Forelimb muscle (tissue), 1 donor: ENCODE results near the gene HNRNPC. TPM values are rescaled to one million over a fixed set of nuclear protein-coding genes. Genes with fewer than 3 reads are reported as not detected.
"Not testable (repeated sequence)": the region's sequence is repeated elsewhere in the genome, so short reads cannot be mapped to it uniquely, and the experiment has no call there.

Experiments
- DNase-seq: peaks from one replicate; pipeline ENCODE4 v3.0.0-alpha.2; 2013; ENCODE audit warnings: low read depth
- polyA plus RNA-seq: library from polyadenylated mRNA; unstranded; fragments of 120-200 nt; gene quantifications from one replicate; pipeline ENCODE4 v1.2.1, GENCODE V29; 2013; ENCODE audit not compliant: insufficient read length

HNRNPC gene
- polyA plus RNA-seq, 1 donor: 401 TPM

GRCh38 chr14:21212824-21213223 is 56.4 kb downstream of the HNRNPC start:
- DNase-seq: not testable (repeated sequence)

DNA sequence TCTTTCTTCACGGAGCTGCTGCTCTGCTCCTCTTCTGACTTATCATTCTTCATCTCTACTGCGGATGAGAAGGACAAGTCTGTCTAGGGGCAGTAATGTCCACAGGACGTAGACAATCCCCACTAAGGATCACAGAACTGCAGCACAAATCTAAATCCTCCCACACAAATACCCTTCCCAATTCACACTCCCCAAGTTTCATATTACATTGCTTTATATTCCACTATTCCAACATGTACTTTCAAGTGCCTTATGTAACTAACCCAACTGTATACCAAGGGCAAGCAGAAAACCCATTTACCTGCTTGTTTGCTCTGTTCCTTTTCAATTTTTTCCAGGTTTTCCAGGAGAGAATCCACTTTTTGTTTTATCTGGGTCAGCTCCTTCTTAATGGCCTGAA is 57.7 kb downstream of the HNRNPC start:
- DNase-seq: no peak

GRCh38 chr14:21210023-21210422 is 59.2 kb downstream of the HNRNPC start:
- DNase-seq: no peak

GRCh38 chr14:21209185-21209584 is 60.1 kb downstream of the HNRNPC start:
- no peak for DNase-seq

DNA sequence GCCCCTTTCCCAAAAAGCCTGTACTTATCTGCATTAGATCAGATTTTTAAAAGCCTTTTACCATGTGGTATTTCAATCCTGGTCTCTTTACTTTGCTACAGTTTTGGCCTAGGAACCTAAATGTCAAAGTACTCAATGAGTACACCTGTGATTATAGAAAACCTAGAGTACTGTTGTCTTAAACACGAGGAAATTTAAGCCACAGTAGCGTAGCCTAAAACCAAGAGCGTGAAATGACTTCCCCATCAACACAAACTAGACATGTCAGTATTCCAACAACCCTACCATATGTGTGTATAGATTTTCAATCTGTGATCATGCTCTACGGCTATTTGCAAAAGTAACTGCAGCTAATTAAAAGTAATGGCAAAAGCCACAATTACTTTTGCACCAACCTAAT is 60.7 kb downstream of the HNRNPC start:
- no peak for DNase-seq

GRCh38 chr14:21206753-21207684 is 62.2 kb downstream of the HNRNPC start:
- DNase-seq: no peak

DNA sequence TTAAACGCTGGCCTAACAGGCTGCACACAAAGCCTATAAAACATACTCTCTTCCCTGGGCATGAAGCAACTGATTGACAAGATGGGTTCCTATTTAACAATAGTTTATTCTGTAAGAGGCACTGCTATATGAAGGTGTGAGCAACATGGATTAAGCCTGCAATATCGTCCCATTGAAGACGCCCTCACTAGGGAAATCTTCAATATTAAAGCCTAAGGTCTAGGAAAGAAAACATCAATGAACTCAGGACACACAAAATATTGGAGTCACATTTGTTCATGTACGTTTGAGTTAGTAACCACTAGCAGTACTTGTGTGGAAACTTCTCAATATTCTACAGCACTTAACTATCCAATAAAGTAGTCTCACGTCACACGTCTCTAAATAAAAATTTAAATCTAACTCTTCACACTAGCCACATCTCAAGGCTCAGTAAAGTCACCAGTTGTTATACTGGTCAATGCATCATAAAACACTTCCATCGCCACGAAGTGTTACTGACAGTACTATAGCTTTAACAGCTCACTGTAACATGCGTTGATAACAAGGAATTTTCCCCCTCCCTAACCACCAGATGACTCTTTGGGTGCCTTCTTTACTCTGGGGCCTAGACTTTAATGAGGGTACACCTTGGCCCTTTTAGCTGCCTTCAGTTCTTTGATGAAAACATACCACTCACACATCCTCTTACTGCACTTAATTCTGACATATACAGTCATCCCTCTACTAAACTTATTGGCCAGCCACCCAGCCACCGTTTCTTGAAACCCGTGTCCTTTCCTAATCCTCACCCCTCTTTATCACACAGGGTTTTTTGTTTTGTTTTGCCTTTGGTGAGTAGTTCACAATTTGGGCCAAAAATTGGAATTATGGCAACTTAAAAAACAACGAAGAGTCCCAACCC is 63.3 kb downstream of the HNRNPC start:
- DNase-seq: no peak

- no peak for DNase-seq
Measured at GRCh38 chr14:21205026-21205677, 64.1 kb downstream of the HNRNPC start.

DNA sequence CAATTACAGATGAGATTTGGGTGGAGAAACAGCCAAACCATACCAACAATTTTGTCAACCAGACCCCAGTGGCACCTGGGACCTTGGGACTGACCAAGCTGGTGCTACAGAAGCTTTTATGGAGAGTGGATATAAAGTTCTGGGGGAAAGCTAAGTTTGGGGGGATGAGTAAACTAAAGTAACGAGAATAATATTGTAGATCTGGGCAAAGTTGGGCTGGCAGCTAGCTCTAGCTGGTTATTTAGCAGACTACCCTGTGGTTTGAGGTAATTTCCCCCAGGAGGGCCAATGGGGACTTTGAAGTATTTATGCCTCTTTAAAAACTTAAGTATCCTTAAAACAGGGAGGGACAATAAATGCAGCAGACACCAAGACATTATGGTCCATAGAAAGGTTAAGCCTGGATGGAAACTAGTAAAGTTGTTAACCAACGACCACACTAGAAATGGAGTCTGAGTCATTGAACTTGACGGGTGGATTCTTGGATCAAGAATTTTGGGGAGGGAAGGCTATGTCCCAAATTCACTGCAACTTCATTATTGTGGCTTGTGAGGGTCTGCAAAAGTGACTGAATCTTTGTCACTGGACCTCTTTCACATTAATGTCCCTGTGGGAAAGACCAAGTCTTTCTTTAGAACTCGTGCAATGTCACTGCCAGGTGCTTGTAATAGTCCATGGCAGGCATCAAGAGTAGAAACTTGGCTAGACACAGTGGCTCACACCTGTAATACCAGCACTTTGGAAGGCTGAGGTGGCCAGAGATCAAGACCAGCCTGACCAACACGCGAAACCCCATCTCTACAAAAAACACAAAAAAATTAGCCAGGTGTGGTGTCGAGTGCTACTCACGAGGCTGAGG is 64.8 kb downstream of the HNRNPC start:
- DNase-seq: no peak

DNA sequence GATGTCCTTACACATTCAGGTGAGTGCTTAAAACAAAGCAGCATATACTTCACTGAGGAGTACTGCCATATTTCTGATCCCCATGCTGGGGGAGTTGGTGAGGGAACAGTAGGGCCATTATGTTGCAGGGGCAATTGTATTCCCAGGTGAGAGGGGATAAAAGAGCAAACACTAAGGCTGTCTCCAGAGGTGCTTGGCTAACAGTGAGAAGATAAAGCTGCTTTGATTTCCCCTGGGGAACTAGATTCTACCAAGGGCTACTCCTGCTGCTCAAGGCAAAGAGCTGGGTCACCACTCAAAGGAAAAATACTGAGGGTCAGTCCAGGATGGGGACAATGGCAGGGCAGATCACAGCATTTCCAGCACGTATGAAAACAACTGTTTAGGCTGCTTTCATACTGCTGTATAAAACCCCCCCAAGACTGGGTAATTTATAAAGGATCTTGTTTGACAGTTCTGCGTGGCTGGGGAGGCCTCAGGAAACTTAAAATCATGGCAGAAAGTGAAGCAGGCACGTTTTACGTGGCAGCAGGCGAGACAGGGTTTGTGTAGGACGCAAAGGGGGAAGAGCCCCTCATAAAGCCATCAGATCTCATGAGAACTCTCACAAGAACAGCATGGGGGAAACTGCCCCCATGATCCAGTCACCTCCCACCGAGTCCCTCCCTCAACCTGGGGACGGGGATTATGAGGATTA is 65.6 kb downstream of the HNRNPC start:
- DNase-seq: no peak

- no peak for DNase-seq
Measured at GRCh38 chr14:21202463-21203358, 66.5 kb downstream of the HNRNPC start.

DNA sequence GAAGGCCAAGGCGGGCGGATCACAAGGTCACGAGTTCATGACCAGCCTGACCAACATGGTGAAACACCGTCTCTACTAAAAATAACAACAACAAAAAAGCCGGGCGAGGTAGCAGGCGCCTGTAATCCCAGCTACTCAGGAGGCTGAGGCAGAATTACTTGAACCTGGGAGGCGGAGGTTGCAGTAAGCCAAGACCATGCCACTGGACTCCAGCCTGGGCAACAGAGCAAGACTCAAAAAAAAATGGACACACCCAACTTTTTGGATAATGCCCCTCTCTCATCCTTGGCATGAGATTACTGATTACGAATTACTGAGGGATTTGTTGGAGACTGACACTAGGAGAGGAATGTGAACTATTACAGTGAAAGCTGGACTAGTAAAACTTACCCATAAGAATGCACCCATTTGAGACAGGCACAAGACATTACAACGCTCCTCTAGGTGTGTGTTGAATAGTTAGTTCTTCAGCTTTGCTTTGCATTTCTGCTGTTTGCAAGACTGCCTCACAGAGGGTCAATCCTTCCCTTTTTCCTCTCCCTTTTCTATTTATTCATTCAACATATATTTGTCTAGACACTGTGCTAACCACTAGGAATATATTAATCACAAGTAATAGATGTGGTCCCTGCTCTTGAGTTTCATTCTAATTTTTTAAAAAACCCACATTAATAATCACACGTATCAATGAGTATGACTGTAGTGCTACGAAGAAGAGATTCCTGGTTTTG is 67.3 kb downstream of the HNRNPC start:
- DNase-seq: no peak

- no peak for DNase-seq
Measured at GRCh38 chr14:21200752-21201461, 68.3 kb downstream of the HNRNPC start.

DNA sequence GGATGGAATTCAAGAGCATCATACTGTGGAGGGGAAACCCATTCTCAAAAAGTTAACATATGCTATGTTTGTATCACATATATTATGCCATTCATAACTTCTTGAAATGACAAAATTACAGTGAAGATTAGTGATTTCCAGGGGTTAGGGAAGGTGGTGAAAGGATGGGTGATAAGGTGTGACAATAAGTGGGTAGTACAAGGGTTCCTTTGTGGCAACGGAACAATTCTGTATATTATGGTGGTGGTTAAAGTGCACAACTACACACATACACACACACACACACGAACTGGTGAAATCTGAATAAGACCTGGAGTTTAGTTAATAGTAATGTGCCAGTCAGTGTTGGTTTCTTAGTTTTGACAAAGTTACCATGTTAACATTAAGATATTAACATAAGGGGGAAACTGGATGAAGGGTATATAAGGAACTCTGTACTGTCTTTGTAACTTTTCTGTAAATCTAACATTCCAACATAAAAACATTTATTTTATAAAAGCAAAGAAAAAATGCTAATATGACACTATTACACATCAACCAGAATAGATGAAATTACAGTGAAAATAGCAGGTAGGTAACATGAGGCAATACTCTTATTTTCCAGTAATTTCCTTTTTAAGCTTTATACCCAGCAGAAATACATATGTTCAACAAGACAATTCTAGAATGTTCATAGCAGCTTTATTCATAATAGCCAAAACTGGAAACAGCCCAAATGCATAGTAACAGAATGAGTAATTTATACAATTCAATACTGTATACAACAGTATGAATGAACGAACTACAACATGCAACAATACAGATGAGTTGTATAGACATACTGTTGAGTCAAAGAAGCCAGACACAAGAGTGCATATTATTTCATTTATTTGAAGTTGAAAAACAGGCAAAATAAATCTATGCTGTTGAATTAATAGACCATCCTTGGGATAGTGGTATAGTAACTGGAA is 69.4 kb downstream of the HNRNPC start:
- DNase-seq: no peak

GRCh38 chr14:21197418-21198205 is 71.6 kb downstream of the HNRNPC start:
- DNase-seq: no peak

DNA sequence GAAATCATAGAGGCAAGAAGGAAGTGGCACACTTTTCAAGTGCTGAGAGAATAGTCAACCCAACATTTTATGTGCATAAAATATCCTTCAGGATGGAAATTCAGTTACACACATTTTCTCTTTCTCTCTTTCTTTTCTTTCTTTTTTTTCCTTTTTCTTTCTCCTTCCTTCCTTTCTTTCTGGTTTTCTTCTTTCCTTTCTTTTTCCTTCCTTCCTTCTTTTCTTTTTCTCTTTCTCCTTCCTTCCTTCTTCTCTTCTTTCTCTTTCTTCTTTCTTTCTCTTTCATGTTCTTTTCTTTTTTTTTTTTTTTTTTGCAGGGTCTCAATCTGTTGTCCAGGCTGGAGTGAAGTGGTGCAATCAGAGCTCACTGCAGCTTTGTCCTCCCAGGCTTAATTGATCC is 74.6 kb downstream of the HNRNPC start:
- DNase-seq: no peak
